NCI-H345 treated with DMSO at 0.1 percent for 48 hours (cell line): ENCODE data around the gene TSPAN14.
A peak's percentile ranks its signal among the peaks of the same experiment; 100 is the strongest.
"Not testable (repeated sequence)": the region's sequence is repeated elsewhere in the genome, so short reads cannot be mapped to it uniquely, and the experiment has no call there.

ENCODE experiments used
- DNase-seq: peaks from one replicate; lab custom pipeline; 2025; ENCODE audit not compliant: unreplicated experiment; lab: John Stamatoyannopoulos, UW

The TSPAN14 gene, protein sequence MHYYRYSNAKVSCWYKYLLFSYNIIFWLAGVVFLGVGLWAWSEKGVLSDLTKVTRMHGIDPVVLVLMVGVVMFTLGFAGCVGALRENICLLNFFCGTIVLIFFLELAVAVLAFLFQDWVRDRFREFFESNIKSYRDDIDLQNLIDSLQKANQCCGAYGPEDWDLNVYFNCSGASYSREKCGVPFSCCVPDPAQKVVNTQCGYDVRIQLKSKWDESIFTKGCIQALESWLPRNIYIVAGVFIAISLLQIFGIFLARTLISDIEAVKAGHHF

DNA sequence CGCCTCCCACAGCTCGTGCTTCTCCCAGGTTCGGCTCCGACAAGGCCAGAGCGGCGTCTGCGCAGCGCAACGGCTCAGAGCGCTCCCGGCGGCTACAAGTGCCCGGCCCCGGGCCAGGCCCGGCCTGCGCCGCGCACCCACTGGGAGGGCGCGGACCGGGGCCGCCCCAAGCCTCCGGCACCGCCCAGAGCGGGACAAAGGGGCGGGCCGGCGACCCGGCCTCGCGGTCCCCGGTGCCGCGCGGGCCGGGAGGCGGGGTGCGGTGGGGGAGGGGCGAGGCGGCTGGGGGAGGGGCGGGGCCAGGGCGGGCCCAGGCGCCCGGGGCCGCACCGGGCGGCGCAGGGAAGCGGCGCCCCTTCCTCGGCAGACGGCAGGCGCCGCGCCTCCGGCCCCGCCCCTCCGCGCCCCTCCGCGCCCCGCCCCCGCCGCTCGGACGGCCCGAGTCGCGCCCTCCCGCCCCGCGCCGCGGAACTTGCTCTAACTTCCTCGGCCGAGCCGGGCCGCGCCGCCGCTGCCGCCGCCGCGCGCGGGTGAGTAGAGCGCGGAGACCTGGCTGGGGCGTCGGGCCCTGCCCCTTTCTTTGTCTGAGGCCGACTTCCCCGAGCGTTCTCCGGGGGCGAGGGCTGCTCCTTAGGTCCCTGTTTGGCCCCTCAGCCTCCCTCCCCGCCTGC is at the start of gene TSPAN14:
TSPAN14 (plus strand) TSS at position 469 of the 671 bp plus-strand sequence. CDS start 34,924 bp downstream, outside the sequence.
- no peak for DNase-seq

DNA sequence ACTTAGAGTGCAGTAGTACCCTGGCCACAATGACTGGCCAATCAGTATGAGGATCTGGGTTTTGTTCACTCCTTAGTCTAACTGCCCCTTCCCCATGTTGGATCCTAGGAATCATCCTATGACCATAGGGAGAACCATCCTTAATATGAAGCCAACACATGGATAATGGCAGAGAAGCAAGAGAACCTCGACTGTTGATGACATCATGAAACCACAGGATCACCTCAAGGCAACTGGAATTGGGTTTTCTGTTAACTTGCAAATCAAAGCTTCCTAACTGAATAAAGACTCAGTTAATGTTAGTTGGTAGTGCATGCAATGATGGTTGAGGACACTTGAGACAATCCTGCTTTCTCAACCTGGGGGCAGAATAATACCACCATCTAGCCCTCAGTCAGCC is 49.1 kb upstream of the TSPAN14 start:
- DNase-seq, result no peak

DNA sequence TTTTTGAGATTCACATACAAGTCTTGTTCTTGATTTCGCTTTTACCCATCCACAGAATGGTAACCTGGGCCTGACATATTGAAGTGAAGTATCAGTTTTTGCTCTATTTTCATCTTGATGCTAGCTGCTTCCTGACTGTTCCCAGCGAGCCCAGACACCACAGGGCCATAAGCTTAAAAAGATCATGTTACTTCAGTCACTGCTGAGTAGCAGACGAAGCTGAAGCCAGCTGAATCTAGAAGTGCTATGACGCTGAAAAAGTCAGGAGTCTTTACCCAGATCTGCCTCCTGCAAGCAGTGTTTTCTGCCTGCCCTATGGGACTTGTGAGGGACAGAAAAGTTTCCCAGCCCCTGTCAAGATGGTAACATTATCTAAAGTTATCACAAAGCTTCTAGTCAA is 48.5 kb upstream of the TSPAN14 start:
- DNase-seq, result no peak

DNA sequence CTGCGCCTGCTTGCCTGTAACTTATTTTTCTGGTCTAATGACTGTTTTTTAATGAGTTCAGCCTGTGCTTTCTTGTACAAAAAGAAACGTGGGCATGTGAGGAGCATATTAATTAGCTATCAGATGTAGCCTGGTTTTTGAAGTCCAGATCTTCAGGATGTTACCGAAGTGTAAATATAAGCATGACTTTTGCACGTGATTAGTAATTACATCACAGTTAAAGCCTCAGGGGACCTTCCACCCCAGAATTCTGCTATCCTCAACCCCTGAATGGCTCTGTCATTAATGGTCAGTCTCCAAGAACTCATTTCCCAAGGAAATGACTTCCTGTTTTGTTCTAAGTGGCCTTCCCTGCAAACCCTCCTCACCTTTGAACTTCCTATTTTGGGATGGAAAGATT is 47.9 kb upstream of the TSPAN14 start:
- DNase-seq, result no peak

DNA sequence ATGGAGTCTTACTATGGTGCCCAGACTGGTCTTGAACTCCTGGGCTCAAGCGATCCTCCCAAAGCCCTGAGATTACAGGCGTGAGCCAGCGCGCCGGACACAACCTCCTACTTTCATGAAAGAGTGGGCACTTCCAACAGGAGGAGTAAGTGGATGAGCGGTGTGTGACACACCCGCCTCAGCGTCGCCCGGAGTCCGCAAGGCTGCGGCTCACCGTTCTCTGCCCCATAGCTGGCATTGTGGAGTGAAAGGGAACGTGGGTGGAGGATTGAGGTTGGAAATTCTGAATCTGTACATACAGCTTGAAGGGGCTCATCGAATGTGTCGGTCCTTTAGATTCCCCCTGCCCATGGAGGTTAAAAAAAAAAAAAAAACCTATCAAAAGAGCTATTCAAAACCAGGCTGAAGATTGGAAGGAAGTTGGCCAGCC is 46.3 kb upstream of the TSPAN14 start:
- DNase-seq, result no peak

DNA sequence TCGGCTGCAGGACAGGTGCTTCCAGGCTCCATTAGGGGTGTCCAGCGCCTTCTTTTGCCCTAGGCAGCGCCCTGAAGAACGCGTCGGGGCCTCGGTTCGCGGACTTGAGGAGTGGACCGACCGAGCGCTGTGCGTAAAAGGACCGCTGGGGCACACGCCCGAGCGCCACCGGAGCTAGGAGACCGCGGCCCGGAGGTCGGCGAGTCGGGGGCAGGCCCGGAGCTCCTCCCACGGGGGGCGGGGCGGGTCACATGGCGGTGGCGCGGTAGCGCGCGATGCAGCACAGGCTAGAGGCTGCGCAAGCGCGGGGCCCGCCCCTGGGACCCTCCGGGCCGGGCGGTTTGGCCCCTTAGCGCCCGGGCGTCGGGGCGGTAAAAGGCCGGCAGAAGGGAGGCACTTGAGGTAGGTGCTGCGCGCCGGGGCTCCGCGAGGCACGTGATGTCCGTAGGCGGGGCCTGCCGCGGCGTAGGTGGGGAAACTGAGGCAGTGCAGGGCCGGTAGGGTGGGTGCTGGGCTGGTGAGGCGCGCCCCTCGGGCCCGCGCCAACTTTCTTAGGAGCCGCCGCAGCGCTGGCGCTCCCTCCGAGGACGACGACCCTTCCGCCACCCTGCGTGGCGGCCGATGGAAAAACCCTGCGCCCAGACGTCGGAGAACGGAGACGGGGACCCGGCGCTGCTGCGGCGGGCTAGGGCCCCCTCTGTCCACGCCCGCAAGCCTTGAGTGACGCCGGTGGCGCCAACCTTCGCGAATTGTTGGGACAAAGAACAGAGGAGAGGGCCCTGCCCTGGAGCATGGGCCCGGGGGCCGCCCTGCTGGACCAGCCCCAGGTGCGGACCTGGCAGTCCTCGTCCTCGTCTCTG is 45.6 kb upstream of the TSPAN14 start, which contains the start of gene PRXL2A:
PRXL2A (plus strand) TSS at position 310 of the 860 bp plus-strand sequence. CDS start 11,917 bp downstream, outside the sequence.
- peak; percentile 47 for DNase-seq

DNA sequence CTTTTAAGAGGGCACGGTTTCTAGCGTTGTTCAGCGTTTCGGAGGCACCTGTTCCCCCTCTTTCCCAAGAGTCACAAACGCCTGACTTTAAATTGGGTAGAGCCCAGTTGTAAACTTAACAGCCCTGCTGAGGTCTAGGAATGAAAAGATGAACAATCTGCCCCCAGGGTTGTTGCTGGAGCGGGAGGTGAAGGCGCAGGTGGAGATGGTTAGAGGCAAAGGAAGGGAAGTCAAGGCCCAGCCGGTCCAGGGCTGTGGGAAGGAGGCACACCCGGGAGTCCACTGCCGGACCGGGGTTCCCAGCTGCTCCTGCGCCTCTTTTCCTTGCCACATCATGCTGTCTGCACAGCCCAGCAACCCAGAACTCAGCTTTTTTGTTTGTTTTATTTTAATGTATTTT is 45.0 kb upstream of the TSPAN14 start:
- no peak for DNase-seq

DNA sequence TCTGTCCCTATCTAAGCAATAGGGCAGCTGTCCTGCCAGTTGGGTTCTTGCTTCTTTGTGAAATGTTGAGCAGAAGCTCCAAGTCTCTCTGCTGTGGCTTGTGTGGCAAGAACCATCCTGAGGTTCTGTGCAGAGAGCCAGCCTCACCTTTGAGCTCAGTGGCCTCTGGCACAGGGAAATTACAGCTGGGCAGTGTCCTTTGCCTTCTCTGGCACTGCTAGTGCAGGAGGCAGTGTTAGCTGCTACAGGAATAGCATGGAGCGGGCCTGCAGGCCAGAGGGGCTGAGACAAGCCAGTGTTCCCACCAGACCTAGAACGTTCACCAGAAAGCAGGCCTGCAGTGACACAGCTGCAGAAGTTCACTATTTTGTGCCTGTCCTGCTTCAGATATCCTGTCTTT is 44.0 kb upstream of the TSPAN14 start:
- DNase-seq, result no peak

DNA sequence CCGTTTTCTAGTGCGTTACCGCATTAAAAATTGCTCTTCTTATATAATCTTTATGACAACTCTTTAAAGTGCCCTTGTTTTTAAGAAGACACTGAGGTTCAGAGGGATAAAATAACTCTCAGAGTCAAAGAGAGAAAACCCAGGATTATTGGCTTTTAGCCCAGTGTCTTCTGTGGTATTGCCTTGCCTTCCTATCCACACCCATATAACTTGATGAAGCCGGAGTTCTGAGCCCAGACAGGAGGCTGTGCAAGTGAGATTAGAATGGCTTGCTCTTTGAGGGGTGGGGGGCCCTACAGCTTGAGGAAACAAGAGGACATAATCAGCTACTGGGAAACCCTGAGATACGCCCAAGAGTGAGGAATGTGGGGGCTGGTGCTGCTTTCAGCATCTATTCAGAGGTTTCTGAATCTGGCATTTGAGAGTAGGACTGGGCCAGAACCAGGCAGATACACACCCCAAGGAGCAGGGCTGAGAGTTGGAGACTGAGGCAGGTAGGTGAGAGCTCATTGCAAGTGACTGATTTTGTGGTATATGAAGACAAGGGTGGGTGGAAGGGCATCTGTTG is 43.4 kb upstream of the TSPAN14 start:
- no peak for DNase-seq

DNA sequence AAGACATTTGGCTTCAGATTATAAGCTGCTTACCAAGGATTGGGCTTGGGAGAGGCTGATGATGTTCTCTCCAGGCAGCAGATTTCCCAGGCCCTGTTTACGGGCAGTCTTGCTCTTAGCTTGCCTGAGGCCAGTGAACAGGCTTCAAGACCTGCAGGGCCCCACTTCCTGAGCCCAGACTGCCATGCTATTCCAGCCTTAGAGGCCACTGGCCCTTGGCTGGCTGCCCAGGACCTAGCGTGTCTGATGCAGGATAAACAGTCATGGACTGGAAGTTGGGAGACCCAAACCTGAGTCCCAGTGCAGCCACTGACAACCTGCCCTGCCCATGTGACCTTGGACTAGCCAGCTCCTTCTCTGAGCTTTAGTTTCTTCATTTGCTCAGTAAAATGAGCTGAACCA is 42.8 kb upstream of the TSPAN14 start:
- no peak for DNase-seq

DNA sequence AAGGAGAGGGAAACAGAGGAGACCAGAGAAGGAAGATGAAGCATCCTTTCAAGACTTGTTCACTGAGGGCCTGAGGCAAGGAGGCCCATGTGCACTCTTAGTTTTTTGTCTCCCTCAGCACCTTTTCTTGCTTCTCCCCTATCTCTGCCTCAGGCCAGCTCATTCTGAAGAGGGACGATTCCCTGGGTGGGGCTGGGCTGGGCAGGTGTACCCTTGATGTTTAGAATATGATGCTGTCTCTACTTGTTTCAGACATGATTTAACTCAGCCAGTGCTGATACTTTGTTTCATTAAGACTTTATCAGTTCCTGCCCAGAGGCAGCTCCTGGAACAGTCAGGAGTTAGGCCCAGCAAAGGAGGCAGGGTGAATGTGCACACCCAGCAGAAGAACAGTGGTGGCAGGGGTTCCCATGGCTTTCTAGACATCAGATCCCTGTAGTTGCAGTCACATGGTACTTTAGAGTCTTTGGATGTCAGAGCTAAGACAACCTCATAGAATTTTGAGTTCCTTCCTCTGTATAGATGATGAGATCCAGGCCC is 42.4 kb upstream of the TSPAN14 start:
- no peak for DNase-seq

DNA sequence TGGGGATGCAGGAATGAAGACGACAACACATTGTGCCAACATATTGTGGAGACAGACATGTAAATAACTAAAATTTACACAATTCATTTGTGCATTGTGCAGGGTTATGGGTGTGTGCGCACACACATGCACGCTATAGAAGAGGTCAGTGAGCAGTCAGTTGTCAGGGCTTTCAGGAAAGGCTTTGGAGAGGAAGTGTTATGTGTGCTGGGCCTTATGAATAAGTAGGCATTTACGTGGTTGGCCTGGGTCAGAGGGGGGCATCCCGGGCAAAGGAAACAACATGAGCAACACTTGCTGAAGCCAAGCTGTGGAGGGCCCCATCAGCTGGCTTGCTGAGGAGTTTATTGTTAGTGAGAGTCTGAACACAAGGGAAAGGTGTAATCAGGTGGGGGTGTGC is 41.6 kb upstream of the TSPAN14 start:
- DNase-seq, result no peak

DNA sequence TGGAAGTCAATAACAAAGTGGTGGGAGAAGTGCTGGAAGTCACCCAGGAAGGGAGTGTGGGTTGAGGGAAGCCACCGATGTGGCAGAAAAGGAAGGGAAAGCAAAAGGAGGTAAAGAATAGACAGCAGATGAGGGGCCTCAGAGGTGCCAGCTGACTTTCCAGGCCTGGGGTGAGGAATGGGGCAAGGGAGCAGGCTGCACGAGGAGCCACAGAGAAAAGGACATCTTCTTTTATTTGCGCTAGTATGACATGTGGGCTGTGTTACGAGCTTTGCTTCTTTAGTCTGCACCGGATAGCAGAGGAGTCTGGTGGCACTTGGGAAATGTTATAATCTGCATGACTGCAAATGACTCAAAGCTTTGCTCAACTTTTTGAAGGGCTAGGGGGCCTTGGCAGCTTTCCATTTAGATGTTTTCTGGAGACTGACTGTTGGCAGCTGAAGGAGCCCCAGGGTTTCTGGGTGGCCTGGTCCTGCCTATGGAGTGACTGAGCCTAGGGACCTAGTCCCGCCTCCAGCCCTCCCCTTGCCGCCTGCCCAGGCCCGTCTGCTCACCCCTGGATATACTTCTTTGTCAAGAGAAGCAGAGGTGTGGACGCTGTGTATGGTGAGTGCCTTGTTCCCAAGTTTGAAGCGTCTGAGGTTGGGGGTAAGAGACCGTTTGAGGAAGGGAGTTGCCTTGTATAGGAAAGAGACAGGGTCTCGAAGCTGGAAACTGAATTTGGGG is 40.7 kb upstream of the TSPAN14 start:
- DNase-seq, result no peak

DNA sequence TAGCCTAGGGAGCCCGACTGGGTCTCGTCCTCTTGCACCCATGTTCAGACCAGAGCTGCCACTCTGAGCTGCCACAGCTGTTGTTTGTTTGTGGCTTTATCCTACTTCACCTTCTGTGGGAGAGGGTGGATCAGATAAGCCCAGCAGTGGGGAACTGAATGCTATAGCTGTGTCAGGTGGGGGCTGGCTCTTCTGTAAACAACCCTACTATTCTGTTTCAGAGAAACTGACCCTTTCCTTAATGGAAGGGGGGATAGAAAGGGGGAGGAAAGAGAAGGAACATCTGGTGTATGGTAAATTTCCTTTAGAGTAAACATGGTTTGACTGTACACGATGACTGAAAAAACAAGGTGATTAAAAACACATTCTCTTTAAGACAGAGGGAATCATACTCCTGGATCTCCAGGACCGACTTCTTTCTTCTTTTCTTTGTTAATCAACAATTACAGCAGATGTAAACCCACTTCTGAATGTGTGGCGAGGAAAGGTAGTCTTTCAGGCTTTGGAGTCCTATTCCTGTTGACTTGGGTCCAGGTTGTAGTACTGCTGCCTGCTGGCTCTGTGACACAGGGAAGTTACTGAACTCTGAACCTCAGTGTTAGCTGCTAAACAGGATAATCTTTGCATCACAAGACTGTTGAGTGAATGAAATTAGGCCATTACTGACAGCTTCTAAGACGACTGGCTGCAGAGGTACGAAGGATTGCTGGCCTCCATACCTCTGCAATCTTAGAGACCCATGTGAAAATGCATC is 39.8 kb upstream of the TSPAN14 start:
- no peak for DNase-seq

DNA sequence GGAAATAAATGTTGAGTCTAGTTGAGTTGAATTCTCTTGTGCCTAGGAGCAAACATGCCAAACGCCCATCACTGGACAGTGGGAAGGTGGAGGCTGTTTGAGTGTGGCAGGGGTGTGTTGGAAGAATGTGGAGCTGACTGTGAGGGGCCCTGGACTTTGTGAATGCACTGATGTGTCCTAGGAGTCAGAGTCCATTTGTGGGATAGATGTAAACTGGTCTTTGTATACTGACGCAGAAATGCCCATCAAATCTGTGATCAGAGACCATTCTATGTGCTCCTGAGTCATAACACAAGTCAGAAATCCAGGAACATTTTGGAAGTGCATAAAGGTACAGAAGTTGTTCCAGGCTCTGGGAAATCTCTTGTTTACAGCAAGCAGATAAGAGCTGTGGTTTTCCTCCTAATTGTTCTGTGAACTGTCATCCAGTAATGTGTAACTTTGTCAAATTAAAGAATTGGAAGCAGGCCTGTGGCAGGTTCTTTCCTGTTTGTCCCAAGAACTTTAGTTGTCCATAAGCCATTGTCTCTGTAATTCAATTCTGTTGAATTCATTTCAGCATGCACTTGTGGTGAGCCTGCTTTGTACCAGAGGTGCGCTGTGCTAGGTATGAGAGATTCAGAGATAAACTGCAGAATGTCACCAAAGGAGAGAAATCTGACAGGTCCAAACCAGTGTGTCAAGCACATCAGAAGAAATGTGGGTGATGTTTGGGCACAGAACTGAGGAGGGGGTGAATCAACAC is 38.2 kb upstream of the TSPAN14 start:
- DNase-seq, result no peak

DNA sequence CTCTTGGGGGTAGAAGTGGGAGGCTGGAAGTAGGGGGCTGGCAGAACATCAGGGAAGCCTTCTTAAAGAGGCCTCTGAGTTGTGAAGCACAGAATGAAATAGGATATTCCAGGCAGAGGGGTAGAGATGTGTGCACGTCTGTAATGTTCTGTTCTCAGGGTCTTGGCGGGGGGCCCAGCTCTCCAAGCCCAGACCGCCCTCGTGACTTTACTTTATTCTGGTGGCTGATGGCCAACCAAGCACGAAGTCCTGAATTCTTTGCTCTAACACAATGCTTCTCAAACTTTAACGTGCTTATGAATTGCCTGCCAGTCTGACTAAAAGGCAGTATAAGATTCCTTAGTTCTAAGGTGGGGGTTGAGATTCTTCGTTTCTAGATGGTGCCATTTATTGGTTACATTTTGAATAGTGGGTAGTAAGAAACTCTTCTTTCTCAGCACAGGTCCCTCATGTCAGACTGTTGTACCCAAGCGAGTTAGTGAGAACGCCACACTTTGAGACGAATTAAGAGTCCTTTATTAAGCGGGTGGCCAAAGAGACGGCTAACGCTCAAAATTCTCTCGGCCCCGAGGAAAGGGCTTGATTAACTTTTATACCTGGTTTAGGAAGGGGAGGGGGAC is 37.5 kb upstream of the TSPAN14 start:
- no peak for DNase-seq

DNA sequence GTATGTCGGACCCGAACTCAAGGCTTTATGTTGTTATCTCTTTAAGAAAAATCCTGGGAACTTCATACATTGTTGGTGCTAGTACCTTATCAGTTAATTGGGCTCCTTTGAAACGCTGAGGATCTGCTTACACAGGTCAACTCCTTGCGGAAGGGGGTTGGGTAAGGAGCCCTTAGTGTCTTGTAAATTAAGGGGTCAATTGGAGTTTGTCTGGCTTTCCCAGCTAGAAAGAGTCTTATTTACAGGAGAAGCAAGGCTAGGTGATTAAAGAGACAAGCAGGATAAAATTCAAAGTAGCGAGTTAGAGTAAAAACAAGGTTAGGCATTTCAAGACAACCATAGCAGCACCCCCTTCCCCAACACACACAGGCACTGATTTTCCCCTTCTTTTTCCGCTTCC is 36.9 kb upstream of the TSPAN14 start:
- not testable (repeated sequence) for DNase-seq

DNA sequence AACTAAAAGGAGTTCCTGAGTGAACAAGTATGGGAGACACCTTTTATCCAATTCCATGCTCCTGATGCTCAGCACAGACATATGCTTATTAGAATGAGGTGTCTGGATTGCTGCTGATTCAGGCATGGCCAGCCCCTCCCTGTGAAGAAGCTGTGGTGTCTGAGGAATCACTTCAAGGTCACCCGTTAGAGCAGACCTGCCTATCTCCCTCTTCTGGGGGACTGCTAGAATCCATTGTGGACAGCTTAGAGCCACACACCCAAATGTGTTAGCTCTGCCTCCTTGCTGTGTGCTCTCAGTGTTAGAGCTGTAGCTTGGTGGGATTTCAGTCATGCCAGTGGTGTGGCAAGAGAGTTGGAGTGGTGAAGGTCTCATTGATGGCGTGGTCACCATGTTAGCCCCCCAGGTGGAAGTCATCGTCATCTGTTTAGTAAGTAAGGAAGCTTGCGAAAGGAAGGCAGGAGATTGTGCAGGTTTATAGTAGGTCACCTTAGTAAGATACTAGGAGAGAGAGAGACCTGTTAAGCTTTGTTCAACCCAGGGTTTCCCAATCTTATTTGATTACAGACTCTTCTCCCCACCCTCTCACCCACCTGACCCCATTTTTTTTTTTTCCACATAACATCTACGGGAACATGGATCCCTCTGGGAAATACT is 32.9 kb upstream of the TSPAN14 start:
- DNase-seq, result no peak
